Measurements from ENCODE around the gene DRC3.
A peak's percentile ranks its signal among the peaks of the same experiment; 100 is the strongest.

Gene DRC3

GRCh38 chr17:17970699-17971430, 1.8 kb upstream of the DRC3 start:
- no peak for DNase-seq

- peak in 1 of 2 donors; percentile 16 for DNase-seq
Measured at GRCh38 chr17:17971431-17972125, 1.1 kb upstream of the DRC3 start.

- no peak for DNase-seq
Measured at GRCh38 chr17:17972952-17973254, 241 bp downstream of the DRC3 start.

GRCh38 chr17:17975436-17975835, 2.8 kb downstream of the DRC3 start:
- no peak for DNase-seq

GRCh38 chr17:17976931-17977570, 4.4 kb downstream of the DRC3 start:
- no peak for DNase-seq

- no peak for DNase-seq
Measured at GRCh38 chr17:17978481-17979424, 6.1 kb downstream of the DRC3 start.

- no peak for DNase-seq
Measured at GRCh38 chr17:17979778-17980177, 7.1 kb downstream of the DRC3 start.

GRCh38 chr17:17981330-17981729, 8.7 kb downstream of the DRC3 start:
- DNase-seq: no peak

GRCh38 chr17:17982801-17983200, 10.1 kb downstream of the DRC3 start:
- DNase-seq: no peak

GRCh38 chr17:17983376-17983775, 10.7 kb downstream of the DRC3 start:
- no peak for DNase-seq

GRCh38 chr17:17983776-17984175, 11.1 kb downstream of the DRC3 start:
- no peak for DNase-seq

- DNase-seq: no peak
Measured at GRCh38 chr17:17985153-17985552, 12.5 kb downstream of the DRC3 start.

GRCh38 chr17:17985555-17985954, 12.9 kb downstream of the DRC3 start:
- DNase-seq: no peak

GRCh38 chr17:17987187-17987896, 14.7 kb downstream of the DRC3 start:
- DNase-seq: no peak

GRCh38 chr17:17987901-17988300, 15.2 kb downstream of the DRC3 start:
- DNase-seq: no peak

GRCh38 chr17:17988427-17988945, 15.8 kb downstream of the DRC3 start:
- DNase-seq: no peak

- no peak for DNase-seq
Measured at GRCh38 chr17:17989081-17989480, 16.4 kb downstream of the DRC3 start.

- DNase-seq: no peak
Measured at GRCh38 chr17:17989618-17990017, 17.0 kb downstream of the DRC3 start.

GRCh38 chr17:17990282-17990681, 17.6 kb downstream of the DRC3 start:
- DNase-seq: no peak

GRCh38 chr17:17993366-17993765, 20.7 kb downstream of the DRC3 start:
- DNase-seq: no peak

GRCh38 chr17:17993852-17994251, 21.2 kb downstream of the DRC3 start:
- DNase-seq: no peak
